Fibroblast of skin of scalp (primary cell): ENCODE results near the gene SUN3.

Source experiments
- DNase-seq: peaks from one replicate; pipeline ENCODE4 v3.0.0-alpha.2; 2013

The SUN3 gene

GRCh38 chr7:47978790-47979144 is 50.1 kb downstream of the SUN3 start:
- no peak for DNase-seq

DNA sequence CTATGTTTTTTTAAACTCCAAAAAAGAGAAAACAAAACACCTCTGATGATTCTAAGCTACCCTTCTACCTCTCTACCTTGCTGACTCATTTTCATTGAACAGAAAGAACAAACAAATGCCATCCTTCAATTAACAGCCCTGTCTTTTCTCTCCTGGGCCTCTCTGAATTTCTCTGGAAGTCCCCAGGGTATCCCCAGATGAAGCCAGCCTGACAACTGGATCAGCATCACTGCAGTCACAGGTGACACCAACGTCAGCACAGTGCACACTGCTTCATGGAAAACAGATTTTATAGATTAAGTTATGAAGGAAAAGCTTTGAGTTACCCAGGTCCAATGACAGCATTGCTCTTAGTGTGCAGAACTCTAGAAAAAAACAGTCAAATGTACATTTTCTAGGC is 55.2 kb downstream of the SUN3 start:
- no peak for DNase-seq

- DNase-seq = no peak
These were observed 58.1 kb downstream of the SUN3 start for GRCh38 chr7:47970761-47971160.

GRCh38 chr7:47968847-47969774 is 59.8 kb downstream of the SUN3 start:
- peak; percentile 66 for DNase-seq

GRCh38 chr7:47967708-47968107 is 61.2 kb downstream of the SUN3 start:
- DNase-seq = no peak

- no peak for DNase-seq
These were observed 61.8 kb downstream of the SUN3 start for GRCh38 chr7:47967123-47967522.

DNA sequence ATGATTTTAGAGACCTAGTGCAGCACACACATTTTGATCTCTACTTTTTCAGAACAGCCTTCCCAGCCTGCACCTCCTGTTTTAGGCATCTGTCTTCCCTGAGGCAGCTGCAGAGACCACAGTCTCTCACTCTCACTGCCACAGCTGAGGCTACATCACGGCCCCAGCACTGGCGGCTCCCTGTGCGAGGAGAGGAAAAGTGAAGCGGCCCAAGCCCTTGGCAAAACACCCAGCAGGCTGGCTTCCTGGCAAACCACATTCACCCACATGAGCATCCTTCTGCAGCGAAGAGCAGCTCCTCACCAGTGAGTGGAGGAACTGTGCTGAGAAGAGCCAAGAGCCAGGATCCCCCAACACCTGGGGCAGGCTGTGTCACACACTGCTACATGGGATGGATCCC is 63.5 kb downstream of the SUN3 start:
- DNase-seq = no peak

GRCh38 chr7:47962262-47962661 is 66.6 kb downstream of the SUN3 start:
- DNase-seq = no peak

DNA sequence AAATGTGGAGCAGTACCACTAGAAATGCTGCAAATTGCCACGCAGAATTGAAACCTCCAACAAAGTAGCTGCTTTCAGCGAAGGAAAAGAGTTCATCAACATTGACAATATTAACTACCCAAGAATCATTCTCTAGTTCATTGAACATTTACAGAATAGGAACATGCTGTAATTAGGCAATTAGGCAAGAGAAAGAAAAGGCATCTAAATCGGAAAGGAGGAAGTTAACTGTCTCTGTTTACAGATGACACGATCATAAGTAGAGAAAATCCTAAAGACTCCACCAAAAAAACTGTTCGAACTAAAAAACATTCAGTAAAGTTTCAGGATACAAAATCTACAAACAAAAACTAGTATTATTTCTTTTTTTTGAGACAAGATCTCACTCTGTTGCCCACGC is 71.8 kb downstream of the SUN3 start:
- no peak for DNase-seq

DNA sequence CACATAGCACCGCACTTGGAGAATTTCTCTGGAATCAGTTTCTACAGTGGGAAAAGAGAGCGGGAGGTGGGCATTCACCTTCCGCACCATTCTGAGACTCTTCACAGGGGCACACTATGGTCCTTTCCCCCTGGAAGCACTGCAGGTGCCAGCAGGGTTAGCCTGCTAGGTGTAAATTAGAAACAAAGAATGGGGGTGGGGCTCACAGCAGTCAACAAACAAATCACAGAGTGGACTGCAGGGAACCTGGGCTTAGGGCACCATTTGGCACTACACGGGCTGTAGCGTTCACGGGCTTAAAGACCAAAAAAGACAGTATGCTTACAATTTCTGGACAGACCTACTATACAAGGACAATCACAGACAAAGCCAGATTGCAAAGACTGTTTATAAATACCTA is 72.7 kb downstream of the SUN3 start:
- no peak for DNase-seq

- peak; percentile 35 for DNase-seq
These were observed 74.5 kb downstream of the SUN3 start for GRCh38 chr7:47954231-47954911.

DNA sequence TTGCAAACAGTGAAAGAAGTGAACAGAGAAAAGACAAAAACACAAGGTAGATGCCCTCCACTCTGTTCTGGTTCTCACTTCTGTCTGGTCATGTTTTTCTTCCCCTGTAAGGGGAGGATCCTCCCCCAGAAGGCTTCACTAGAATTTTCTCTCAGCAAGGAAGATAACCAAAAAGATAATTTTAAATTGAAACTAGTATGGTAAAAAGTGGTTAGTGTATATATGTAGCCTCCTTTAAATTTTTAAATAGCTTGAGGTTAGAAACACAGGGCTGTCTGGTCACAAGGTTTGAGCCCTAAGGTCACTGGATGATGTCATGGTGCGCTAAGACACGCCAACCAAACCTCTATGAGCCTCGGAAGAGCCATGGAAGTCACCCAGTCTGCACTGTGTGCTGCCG is 75.1 kb downstream of the SUN3 start:
- DNase-seq = no peak

GRCh38 chr7:47952224-47952623 is 76.7 kb downstream of the SUN3 start:
- no peak for DNase-seq

GRCh38 chr7:47951374-47951773 is 77.5 kb downstream of the SUN3 start:
- DNase-seq = no peak

GRCh38 chr7:47950714-47951113 is 78.2 kb downstream of the SUN3 start:
- no peak for DNase-seq

DNA sequence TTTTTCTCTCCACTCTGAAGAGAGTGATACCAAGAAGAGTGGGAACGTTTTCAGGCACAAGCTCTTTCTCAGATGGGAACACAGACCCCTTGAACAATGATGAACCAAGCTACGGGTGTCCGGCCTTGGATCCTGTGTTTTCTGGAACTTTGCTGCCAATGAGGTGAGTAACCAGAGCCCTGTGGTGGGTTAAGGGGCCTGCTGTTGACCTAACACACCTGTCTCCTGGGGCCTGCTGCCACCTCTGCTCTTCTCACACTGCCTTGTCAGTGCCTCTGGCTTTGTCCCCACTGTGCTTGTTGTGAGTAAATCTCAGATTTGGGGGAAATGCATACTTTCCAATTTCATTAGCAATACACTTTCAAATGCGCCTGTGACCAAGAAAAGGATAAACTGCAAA is 79.2 kb downstream of the SUN3 start:
- DNase-seq = no peak

- no peak for DNase-seq
These were observed 80.6 kb downstream of the SUN3 start, which contains the start of gene PKD1L1 for GRCh38 chr7:47948141-47948790. PKD1L1 (minus strand) TSS chr7:47948466; CDS start chr7:47948440, 26 bp downstream.

DNA sequence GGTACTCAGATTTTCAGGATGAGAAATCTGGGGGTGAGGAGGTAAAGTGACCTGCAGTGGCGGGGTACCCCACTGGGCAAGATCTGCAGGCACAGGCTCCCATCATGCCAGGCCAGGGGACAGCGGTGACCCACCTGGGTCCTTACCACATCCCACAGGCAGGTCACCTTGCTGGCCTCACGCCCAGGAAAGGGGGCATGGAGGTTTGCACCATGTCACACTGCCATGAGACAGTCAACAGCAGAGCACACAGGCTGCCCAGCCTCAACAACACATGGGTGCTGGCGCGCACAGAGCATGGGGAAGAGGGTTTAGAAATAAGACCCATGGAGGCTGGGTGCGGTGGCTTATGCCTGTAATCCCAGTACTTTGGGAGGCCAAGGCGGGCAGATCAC is 81.6 kb downstream of the SUN3 start:
- no peak for DNase-seq

DNA sequence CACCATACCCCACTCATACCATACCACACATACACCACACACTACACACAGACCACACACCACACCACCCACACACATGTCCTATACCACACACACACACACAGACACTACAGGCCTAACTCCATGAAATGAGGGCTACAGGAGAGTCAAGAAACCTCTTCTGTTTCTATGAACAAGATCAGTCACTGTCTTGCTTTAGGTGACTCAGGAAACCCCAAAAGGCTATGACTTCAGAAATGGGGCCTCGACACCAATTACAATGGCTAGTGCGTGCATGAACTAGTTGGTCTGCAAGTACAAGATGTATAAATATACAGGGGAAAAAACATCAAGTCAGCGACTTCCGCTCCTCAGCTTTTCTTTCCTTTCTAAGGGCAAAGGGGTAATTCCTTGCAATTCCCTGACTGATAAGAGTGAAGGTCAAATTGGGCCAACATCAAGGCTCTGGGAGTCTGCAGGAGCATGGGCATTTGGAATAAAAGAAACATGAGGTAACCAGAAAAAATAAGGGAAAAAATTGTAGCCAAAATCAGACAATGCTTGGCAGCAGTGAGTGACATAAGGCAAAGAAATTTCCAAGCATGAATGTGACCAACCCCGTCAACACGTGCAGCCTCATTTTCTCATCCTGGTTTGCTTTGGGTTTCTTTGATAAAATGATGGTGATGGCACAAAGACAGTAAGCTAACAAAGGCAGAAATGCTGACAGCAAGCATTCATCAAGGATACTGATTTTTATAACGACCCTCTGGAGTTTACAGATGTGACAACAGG is 82.1 kb downstream of the SUN3 start:
- no peak for DNase-seq

GRCh38 chr7:47945261-47946015 is 83.5 kb downstream of the SUN3 start:
- peak; percentile 67 for DNase-seq

DNA sequence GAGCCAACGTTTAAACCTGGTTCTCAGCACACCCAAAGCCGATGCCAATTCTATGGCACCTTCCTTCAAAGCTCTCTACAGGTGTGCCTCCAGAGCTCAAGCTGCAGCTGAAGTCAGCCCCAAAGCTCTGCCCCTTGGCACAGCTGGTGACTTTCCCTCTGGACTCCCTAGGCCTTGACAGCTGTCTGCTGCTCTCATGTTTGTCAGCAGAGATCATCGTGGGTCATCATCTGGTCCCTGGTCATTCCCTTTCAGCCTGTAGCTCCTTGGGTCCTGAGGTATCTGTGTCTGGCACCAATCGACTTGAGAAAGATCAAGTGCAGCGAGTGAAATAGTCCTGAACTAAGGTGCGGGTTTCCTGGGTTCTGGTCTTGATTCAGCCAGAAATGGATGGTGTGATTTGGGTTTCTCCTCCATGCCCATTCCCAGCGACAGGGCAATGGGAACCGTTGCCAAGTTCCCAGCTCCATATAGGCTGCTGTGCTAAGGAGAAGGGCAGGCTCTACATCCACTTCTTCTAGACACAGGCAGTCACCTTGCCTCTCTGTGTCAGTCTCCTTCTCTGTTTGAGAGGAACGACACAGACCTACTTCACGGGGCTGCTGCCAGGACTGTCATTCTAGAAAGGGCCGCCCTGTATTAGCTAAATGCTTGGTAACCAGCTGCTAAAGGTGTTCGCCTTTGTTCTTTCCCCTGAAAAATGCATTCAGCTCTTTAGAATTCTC is 84.2 kb downstream of the SUN3 start:
- DNase-seq = no peak
